Measurements from ENCODE around the gene MYRIP. TPM values are rescaled to one million over a fixed set of nuclear protein-coding genes. Genes with fewer than 3 reads are reported as not detected.

MYRIP gene
- polyA plus RNA-seq, 6 donors from 2014 or later = not detected

DNA sequence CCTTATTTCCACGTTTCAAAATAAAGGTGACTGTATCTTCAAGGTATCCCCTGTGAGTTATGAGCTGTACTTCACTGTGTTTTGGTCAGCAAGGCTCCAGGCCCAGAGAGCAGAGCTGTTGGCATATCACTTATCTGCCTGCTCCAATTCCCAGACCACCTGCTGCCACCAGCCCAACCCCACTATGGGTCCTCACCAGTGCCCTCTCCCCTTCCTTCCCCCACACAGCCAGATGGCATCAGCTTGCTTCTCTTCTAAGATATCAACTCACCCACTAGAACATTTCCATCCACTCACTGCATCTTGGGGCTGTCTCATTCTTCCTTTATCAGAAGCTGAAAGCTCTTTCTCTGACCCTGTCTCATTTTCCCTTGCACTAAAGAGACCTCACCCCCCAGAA, 363.2 kb downstream of the MYRIP start:
- Mint-ChIP-seq H3K27ac (no peak overlapping the region), H3K9me3 (no peaks in the 10 kb centered on the region), H3K27me3 (no peaks in the 10 kb centered on the region), H3K4me1 (peaks cover 0 to 4% (median 0%) of the 10 kb centered on the region in 3 donors), H3K4me3 (peak overlapping the region in 1 of 8 donors; percentile 17), H3K36me3 (no peaks in the 10 kb centered on the region)
- DNase-seq = no peak
- ATAC-seq (ENCODE audit: low read depth in 2 of 2) = no peak

DNA sequence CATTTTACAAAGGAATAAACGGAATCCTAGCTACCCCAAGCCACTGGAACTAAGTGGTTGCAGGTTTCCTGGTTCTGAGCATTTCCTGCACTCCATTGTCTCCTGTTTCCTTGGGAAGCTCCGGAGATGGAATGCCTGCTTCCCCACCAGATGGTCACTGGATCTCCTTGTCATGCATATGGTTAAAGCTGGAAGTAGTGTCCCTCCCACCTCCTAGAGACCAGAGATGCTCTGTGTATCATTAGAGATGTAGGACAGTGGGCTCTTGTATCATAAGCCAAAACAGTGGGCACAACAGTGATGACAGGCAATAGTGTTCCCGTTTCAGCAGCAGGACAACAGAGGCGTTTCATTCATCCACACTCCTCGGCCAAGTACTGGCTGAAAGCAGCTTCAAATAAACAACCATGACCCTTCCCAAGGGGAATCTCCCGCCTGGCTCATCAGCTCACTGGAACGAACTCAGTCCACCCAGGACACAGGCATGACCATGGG, 363.9 kb downstream of the MYRIP start:
- no peak overlapping the region for H3K4me3 Mint-ChIP-seq
- no peaks in the 10 kb centered on the region for H3K9me3 Mint-ChIP-seq
- ATAC-seq (ENCODE audit: low read depth in 2 of 2) = no peak
- peaks cover 0 to 4% (median 0%) of the 10 kb centered on the region in 3 donors for H3K4me1 Mint-ChIP-seq
- no peak overlapping the region for H3K27ac Mint-ChIP-seq
- DNase-seq = no peak
- no peaks in the 10 kb centered on the region for H3K27me3 Mint-ChIP-seq
- no peaks in the 10 kb centered on the region for H3K36me3 Mint-ChIP-seq

DNA sequence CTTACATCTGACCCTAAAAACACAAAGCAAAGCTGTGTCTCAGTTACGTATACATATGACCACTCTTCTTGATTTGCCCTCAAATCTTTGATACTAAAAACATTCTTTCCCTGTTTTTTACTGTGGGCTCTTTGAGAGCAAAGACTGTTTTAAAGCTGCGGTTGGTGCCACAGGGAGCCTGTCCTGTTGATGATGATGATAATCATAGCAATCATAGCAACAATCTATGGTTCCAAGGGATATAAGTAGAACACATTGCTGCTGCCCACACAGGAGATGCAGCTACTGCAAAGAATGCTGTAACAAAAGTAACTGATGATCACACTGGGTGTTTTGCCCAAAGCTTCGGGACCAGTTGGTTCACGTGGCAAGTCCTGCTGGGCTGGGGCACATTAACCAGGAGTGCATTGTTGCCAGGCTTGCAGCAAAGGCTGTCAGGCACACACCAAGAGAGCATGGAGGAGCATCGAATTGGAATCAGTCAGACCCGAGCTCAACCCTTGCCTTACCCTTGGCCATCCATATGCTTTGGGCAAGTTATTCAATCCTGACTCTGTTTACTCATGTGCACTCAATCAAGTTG, 368.7 kb downstream of the MYRIP start:
- Mint-ChIP-seq H3K9me3 (no peaks in the 10 kb centered on the region), H3K4me3 (no peak overlapping the region), H3K4me1 (no peaks in the 10 kb centered on the region), H3K27ac (peak overlapping the region in 1 of 6 donors; percentile 12), H3K36me3 (no peaks in the 10 kb centered on the region), H3K27me3 (no peaks in the 10 kb centered on the region)
- DNase-seq (no peak), ATAC-seq (ENCODE audit: low read depth in 2 of 2) (no peak)

DNA sequence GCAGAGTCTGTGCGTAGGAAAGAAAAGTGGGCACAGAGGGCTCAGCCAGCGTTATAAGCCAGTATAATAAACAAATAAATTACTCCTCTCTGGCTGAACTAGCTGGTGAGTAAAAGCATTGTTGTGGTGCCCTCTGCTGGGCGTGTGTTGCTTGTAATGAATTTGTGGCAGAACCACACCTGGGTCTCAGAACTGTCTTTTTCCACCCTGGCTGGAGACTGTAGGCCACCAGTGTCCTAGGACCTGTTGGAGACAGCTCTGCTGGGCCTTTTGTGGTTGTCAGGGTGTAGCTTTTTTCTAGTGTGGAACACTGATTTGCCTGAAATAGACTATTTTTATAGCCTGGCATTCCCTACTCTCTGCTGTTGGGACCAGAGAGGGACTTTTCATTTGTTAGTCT, 369.6 kb downstream of the MYRIP start:
- no peaks in the 10 kb centered on the region for H3K9me3 Mint-ChIP-seq
- no peaks in the 10 kb centered on the region for H3K36me3 Mint-ChIP-seq
- no peak overlapping the region for H3K4me3 Mint-ChIP-seq
- H3K4me1 Mint-ChIP-seq = no peaks in the 10 kb centered on the region
- H3K27me3 Mint-ChIP-seq = no peaks in the 10 kb centered on the region
- ATAC-seq (ENCODE audit: low read depth in 2 of 2) (no peak), DNase-seq (peak; percentile 16)
- peak overlapping the region in 1 of 6 donors; percentile 73 for H3K27ac Mint-ChIP-seq

DNA sequence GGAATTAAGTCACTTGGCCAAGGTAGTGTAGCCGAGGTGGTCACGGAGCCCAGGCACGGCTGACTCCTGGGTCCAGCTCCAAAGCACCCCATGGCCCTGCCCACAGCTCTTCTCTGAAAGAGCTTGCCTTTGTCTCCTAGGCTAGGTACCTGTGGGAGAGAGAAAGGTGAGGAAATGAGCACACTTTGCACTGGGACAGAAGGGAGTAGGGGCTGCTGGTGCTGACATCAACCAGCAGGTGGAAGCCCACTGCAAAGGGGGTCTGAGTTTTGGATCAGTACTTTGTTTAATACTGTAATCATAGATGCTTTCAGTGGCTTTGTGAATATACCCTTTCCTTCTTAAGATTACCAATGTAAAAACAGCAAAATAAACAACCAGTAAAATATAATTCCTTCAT, 371.8 kb downstream of the MYRIP start:
- Mint-ChIP-seq H3K27me3 (no peaks in the 10 kb centered on the region), H3K36me3 (no peaks in the 10 kb centered on the region)
- DNase-seq = no peak

DNA sequence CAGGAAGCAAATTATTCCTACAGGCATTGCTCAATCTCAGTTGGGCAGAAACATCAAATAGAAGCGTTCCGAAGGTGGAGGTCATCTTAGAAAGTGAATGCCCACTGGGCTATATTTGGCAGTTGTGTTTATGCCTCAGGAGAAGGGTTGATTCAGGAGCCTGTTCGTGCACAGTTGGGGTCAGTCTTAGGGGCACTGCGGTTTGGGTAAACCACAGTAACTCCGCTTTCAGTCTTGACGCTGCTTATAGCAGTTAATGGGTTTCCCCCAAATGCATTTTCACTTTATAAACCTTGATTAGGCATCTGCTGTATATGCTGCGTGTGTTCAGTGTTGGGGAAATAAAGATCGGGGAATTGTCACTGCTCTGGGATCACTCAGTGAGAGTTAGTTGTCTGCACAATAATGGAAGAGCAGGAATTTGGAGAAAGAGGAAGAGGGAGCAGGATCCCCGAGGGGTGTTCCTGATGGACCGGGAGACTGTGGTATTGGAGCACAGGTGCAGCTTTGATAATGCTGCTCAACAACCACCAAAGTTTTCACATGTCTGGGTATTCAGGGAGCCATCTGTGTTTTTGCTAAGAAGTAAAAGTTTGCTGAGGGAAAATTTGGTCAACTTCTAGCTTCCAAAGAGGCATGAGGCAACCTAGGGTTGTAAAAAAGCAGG, 375.8 kb downstream of the MYRIP start:
- H3K27me3 Mint-ChIP-seq = no peaks in the 10 kb centered on the region
- H3K4me1 Mint-ChIP-seq = no peaks in the 10 kb centered on the region
- DNase-seq (no peak), ATAC-seq (ENCODE audit: low read depth in 2 of 2) (no peak)
- H3K36me3 Mint-ChIP-seq = no peaks in the 10 kb centered on the region
- H3K4me3 Mint-ChIP-seq = no peak overlapping the region
- no peak overlapping the region for H3K27ac Mint-ChIP-seq
- no peaks in the 10 kb centered on the region for H3K9me3 Mint-ChIP-seq

More for the DNA sequence above, 371.8 kb downstream of the MYRIP start:
- H3K9me3 Mint-ChIP-seq = no peaks in the 10 kb centered on the region
- ATAC-seq (ENCODE audit: low read depth in 2 of 2) = no peak
- H3K27ac Mint-ChIP-seq = peak overlapping the region in 1 of 6 donors; percentile 1
- H3K4me1 Mint-ChIP-seq = no peaks in the 10 kb centered on the region
- peak overlapping the region in 1 of 8 donors; percentile 72 for H3K4me3 Mint-ChIP-seq

DNA sequence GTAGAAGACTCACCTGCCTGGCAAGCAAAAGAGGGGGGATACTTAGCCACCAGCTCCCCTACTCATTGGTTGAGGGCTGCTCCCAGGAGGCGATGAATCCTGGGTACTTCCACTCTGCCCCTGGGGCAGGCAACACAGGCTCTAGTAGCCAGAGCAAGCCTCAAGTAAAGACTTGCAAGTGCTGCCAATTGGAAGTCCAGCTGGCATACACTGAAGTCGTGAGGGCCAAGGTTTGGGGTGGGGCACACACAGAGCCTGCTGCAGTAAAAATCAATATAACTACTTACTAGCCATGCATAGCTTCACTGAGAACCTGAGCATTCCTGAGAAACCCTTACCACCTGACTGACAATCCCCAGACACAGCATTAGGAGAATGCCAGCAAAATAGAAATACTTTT, 377.1 kb downstream of the MYRIP start:
- Mint-ChIP-seq H3K27ac (no peak overlapping the region), H3K4me3 (no peak overlapping the region), H3K9me3 (no peaks in the 10 kb centered on the region), H3K36me3 (no peaks in the 10 kb centered on the region), H3K4me1 (no peaks in the 10 kb centered on the region), H3K27me3 (no peaks in the 10 kb centered on the region)
- no peak for ATAC-seq (ENCODE audit: low read depth in 2 of 2)
- no peak for DNase-seq

DNA sequence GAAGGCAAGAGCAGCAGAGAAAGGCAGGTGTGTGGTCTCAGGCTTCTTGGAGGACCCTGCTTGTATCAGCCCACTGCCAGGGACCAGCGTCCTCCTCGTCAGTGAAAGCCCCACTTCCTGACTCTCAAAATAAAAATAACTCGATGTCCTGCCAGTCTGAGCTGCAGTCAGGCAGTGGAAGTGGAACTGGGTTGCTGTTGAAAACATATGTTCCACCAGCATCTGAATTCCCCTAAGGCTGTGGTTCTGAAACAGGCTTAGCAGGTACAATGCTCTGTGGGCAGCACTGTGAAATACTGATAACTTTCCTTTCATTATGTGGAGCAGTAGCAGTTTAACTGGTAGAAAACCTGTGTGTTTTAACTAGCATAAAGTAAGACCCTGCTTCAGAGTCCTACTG, 378.5 kb downstream of the MYRIP start:
- H3K9me3 Mint-ChIP-seq = no peaks in the 10 kb centered on the region
- no peaks in the 10 kb centered on the region for H3K27me3 Mint-ChIP-seq
- H3K36me3 Mint-ChIP-seq = no peaks in the 10 kb centered on the region

DNA sequence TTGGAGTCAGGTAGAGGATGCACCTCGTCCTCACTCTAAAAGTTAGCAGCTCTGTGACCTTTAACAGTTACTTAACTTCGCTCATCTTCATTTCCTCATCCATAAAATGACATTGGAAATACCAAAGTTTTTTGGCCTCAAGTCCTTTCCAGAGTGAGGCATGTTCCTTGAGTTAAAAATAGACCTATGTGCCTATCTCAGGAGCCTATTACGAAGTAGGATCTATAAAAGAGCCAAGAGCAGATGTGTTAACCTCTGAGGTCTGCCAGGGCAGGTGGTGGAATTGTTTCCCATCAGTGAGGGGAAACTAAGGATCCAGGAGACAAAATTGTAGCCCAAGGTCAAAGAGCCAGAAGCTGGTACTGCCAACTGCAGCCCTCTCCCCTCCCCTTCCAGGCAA, 379.7 kb downstream of the MYRIP start:
- H3K4me3 Mint-ChIP-seq = peak overlapping the region in 1 of 8 donors; percentile 1
- H3K27me3 Mint-ChIP-seq = no peaks in the 10 kb centered on the region
- no peaks in the 10 kb centered on the region for H3K36me3 Mint-ChIP-seq
- ATAC-seq (ENCODE audit: low read depth in 2 of 2) = no peak
- DNase-seq = no peak
- no peaks in the 10 kb centered on the region for H3K9me3 Mint-ChIP-seq
- no peaks in the 10 kb centered on the region for H3K4me1 Mint-ChIP-seq
- H3K27ac Mint-ChIP-seq = no peak overlapping the region

More for the DNA sequence above, 378.5 kb downstream of the MYRIP start:
- peak overlapping the region in 1 of 6 donors; percentile 67 for H3K27ac Mint-ChIP-seq
- peak overlapping the region in 1 of 8 donors; percentile 65 for H3K4me3 Mint-ChIP-seq
- ATAC-seq (ENCODE audit: low read depth in 2 of 2) (no peak), DNase-seq (no peak)
- no peaks in the 10 kb centered on the region for H3K4me1 Mint-ChIP-seq

DNA sequence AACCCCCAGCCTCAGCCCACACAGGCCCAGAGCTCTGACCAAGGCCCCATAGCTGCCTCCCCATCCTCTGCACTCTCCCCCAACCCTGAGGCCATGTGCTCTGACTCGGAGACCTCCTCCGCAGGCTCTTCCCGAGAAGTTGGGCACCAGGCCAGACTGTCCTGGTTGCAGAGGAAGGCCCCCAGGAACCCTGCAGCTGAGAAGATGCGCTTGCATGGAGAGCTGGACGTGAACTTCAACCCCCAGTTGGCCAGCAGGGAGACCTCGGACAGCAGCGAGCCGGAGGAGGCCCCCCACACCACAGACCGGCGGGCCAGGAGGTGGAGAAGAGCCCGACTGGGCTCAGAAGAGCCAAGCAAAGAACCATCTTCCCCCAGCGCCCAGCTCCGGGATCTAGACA, 380.6 kb downstream of the MYRIP start:
- DNase-seq = no peak
- no peak overlapping the region for H3K4me3 Mint-ChIP-seq
- peak overlapping the region in 2 of 6 donors; percentile 33 to 54 for H3K27ac Mint-ChIP-seq
- H3K9me3 Mint-ChIP-seq = no peaks in the 10 kb centered on the region
- no peaks in the 10 kb centered on the region for H3K4me1 Mint-ChIP-seq
- no peak for ATAC-seq (ENCODE audit: low read depth in 2 of 2)
- no peaks in the 10 kb centered on the region for H3K27me3 Mint-ChIP-seq
- no peaks in the 10 kb centered on the region for H3K36me3 Mint-ChIP-seq

DNA sequence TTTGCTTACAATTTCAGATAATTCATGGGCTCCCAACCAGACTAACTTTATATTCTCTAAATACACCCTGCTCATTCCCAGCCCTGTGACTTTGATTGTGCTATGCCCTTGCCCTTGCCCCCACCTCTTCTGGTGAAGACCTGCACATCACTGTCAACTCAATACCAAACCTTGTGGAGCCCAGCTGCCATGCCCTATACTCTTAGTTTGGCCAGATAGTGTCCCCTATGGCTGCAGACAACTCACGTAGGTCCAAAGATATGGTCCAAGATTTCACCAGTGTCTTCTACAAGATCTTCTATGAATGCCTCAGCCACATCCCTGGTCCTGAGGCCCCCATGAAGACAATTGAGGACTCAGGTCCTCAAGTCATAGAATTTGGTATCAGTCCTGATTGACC, 381.8 kb downstream of the MYRIP start:
- Mint-ChIP-seq H3K9me3 (no peaks in the 10 kb centered on the region), H3K36me3 (no peaks in the 10 kb centered on the region), H3K4me3 (no peak overlapping the region), H3K27ac (no peak overlapping the region), H3K27me3 (no peaks in the 10 kb centered on the region), H3K4me1 (no peaks in the 10 kb centered on the region)
- ATAC-seq (ENCODE audit: low read depth in 2 of 2) (no peak), DNase-seq (no peak)

DNA sequence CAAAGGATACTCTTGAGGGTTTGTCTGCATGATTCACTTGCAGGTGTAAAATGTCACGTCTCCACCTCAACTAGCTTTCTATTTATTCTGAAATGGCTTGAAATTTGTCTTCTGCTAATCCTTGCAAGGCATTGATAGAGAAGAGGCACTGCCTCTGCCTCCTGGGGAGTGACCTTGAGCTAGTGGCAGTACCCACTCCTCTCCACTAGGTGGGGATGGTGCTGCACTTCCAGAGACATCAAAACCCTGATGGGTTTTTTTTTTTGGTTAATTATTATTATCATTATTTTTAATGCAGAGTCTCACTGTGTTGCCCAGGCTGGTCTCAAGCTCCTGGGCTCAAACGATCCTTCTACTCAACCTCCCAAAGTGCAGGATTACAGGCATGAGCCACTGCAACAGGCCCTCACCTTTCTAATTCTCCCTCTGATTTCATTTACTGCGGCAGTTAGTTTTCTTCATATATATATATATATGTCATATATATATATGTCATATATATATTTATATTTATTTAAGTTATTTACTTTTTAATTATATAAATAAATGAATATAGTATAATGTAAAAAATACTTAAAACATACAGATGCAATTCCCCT, 382.5 kb downstream of the MYRIP start:
- no peak overlapping the region for H3K27ac Mint-ChIP-seq
- peak; percentile 30 to 49 for ATAC-seq (ENCODE audit: low read depth in 2 of 2)

DNA sequence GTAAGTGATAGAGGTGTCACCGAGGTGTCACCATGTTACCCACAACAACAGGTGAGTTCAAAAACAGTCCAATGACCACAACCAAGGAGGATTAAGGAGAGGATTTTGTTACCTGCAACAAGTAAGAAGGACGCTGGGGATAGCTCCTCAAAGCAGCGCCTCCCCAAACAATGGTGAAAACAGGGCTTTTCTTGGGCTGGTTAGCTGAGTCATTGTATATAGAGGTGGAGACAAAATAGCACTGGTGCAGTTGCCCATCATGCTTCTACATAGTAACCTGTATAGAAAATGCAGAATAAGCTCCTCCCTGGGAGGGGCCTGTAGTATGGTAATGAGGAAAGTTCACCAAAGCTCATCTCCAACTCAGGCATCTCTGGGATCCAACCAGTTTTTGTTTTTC, 383.2 kb downstream of the MYRIP start:
- no peaks in the 10 kb centered on the region for H3K9me3 Mint-ChIP-seq
- no peak overlapping the region for H3K27ac Mint-ChIP-seq
- DNase-seq (no peak), ATAC-seq (ENCODE audit: low read depth in 2 of 2) (no peak)
- H3K27me3 Mint-ChIP-seq = no peaks in the 10 kb centered on the region
- no peak overlapping the region for H3K4me3 Mint-ChIP-seq
- H3K36me3 Mint-ChIP-seq = no peaks in the 10 kb centered on the region
- H3K4me1 Mint-ChIP-seq = no peaks in the 10 kb centered on the region

More for the DNA sequence above, 382.5 kb downstream of the MYRIP start:
- Mint-ChIP-seq H3K9me3 (no peaks in the 10 kb centered on the region), H3K4me3 (no peak overlapping the region), H3K27me3 (no peaks in the 10 kb centered on the region), H3K36me3 (no peaks in the 10 kb centered on the region), H3K4me1 (no peaks in the 10 kb centered on the region)
- peak; percentile 30 for DNase-seq

DNA sequence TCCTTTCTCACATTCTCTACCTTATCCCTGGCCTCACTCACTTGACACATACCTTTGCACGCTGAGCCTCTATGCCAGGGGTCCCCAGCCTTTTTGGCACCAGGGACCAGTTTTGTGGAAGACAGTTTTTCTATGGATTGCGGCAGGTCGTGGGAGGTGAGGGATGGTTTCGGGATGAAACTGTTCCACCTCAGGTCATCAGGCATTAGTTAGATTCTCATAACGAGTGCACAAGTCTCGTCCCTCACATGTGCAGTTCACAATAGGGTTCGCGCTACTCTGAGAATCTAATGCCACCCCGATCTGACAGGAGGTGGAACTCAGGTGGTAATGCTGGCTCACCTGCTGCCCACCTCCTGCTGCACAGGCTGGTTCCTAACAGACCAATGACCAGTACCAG, 387.6 kb downstream of the MYRIP start:
- Mint-ChIP-seq H3K36me3 (no peaks in the 10 kb centered on the region), H3K9me3 (no peaks in the 10 kb centered on the region), H3K4me1 (no peaks in the 10 kb centered on the region), H3K27ac (no peak overlapping the region), H3K27me3 (no peaks in the 10 kb centered on the region), H3K4me3 (no peak overlapping the region)
- ATAC-seq (ENCODE audit: low read depth in 2 of 2) (no peak), DNase-seq (no peak)

All from naive B cell (primary cell).